Activated CD4-positive, alpha-beta T cell treated with anti-CD3 and anti-CD28 coated beads, Interleukin-2, amount 10 ng/mL, durations not matched to agents 7 days and 5 days (primary cell): ENCODE data around the gene COL8A2. TPM values are rescaled to one million over a fixed set of nuclear protein-coding genes. Genes with fewer than 3 reads are reported as not detected.
"Not testable (repeated sequence)": the region's sequence is repeated elsewhere in the genome, so short reads cannot be mapped to it uniquely, and the experiment has no call there.

Experiments
- CTCF ChIA-PET: fragments of 350-600 bp; sonication (Branson Sonifier 250); formaldehyde crosslinking; loops from one replicate; lab custom pipeline; 2021; ENCODE audit warnings: antibody characterized with exemption; lab: Charles Lee
- POLR2A ChIA-PET: fragments of 350-600 bp; sonication (Branson Sonifier 250); formaldehyde crosslinking; loops from one replicate; lab custom pipeline; 2021; ENCODE audit warnings: antibody characterized with exemption; lab: Charles Lee
- DNase-seq: peaks from one replicate; pipeline ENCODE4 v3.0.0-alpha.2; 2020
- H3K27ac Mint-ChIP-seq: one replicate; pipeline ENCODE4 v1.8.0; 2021; ENCODE audit warnings: mild to moderate bottlenecking, moderate library complexity, mixed read lengths
- H3K27me3 Mint-ChIP-seq: one replicate; pipeline ENCODE4 v1.8.0; 2021; ENCODE audit warnings: mixed read lengths
- H3K36me3 Mint-ChIP-seq: one replicate; pipeline ENCODE4 v1.8.0; 2021; ENCODE audit warnings: low read depth, mixed read lengths
- H3K4me1 Mint-ChIP-seq: one replicate; pipeline ENCODE4 v1.8.0; 2021; ENCODE audit warnings: mixed read lengths
- H3K4me3 Mint-ChIP-seq: one replicate; pipeline ENCODE4 v1.8.0; 2021; ENCODE audit warnings: mild to moderate bottlenecking, moderate library complexity, mixed read lengths
- H3K9me3 Mint-ChIP-seq: one replicate; pipeline ENCODE4 v1.8.0; 2021; ENCODE audit warnings: mixed read lengths
- total RNA-seq, 2 experiments: library from RNA; stranded (reverse); gene quantifications; one replicate each; pipeline ENCODE4 v1.2.3, GENCODE V29; 2021

The COL8A2 gene
- total RNA-seq, 2 experiments from 2014 or later = not detected

- H3K27ac Mint-ChIP-seq = peak overlapping the region; percentile 96
- H3K27me3 Mint-ChIP-seq = no peaks in the 10 kb centered on the region
- ChIA-PET POLR2A (interaction anchor here (0.8 kb wide), 1 partner anchor 21 kb away, joined by 3 read pairs; no protein-coding TSS in a partner anchor), CTCF (interaction anchor here (1.4 to 6.1 kb wide), 4 partner anchors 8 to 61 kb away, joined by 3 to 85 read pairs (median 10); partner anchors contain the start of genes THRAP3 and TRAPPC3)
- no peaks in the 10 kb centered on the region for H3K9me3 Mint-ChIP-seq
- H3K4me1 Mint-ChIP-seq = peaks cover 78% of the 10 kb centered on the region
- H3K36me3 Mint-ChIP-seq = peaks cover 66% of the 10 kb centered on the region
- no peak for DNase-seq
- H3K4me3 Mint-ChIP-seq = peak overlapping the region; percentile 79
Observed at GRCh38 chr1:36162680-36163239, 37.7 kb upstream of the COL8A2 start.

DNA sequence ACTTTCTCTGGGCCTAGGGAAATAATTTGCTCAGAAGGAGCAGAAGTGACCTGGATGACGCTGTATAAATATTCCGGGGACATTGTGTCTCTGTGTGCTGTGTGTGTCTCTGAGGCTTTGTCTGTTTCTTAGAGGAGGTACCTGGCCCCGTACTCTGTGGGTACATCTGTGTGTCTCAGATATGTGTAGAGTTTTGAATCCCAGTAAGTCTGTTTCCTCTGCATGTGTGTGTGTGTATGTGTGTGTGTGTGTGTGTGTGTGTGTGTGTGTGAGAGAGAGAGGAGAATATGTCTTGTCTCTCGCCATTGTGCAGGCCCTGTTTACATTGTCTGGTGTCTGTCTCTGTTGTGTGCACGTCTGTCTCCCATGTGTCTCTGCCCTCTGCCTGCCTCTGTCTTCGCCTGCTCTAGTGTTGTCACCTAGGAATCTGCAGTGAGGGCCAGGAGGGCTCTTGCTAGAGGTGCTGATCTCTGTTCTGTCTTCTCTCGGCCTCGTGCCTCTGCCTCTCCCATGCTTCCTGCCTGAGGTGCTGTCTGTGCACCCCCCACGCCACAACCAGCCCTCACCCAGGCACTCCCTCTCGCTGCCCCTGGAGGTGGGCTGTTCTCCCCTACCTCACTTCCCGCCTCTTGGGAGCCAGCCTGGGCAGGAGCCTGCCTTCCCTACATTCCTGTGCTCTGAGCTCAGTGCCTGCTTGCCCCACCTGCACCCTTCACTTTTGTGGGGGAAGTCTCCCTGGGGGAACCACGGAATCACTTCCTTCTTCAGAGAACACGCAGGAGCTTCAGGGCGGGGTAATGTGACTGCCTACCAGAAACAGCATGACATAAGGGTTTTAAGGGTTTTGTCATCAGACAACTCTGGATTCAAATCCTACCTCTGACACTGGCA lies 36.9 kb upstream of the COL8A2 start:
- Mint-ChIP-seq H3K27me3 (no peaks in the 10 kb centered on the region), H3K36me3 (peaks cover 70% of the 10 kb centered on the region), H3K4me3 (peak overlapping the region; percentile 79), H3K9me3 (no peaks in the 10 kb centered on the region), H3K4me1 (peaks cover 77% of the 10 kb centered on the region), H3K27ac (peak overlapping the region; percentile 96)
- POLR2A ChIA-PET = interaction anchor here (0.8 to 1.3 kb wide), 2 partner anchors 12 to 162 kb away, joined by 3 to 5 read pairs; partner anchors contain the start of gene TRAPPC3
- DNase-seq = peak; percentile 63
- CTCF ChIA-PET = interaction anchor here (0.6 to 6.1 kb wide), 10 partner anchors 9 to 293 kb away, joined by 3 to 85 read pairs (median 4); partner anchors contain the start of gene TRAPPC3

DNA sequence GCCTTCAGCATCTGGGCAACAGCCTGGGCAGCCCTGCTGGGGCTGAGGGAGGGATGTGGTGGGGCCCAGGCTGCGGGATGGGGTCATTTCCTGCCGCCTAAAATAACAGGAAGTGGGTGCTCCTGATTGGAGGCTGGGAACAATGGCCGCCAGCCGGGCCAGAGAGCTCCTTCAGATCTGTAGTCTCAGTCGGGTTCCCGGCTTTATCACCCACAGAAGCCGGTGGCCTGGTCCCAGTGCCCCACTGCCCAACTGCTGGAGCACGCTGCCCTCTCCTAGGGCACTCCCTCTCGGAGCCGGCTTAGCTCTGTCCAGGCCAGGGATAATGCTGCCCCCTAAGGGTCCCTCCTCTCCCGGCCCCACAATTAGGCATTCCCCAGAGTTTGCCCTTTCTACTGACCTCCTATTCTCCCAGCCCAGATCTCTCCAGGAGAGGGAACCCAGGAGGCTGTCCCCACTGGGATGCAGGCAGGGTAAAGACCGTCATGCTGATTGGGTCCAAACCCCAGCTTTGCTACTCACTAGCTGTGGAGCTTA lies 36.0 kb upstream of the COL8A2 start:
- POLR2A ChIA-PET = interaction anchor here (0.5 to 1.5 kb wide), 4 partner anchors 11 to 226 kb away, joined by 3 to 5 read pairs (median 4); partner anchors contain the start of gene TRAPPC3
- Mint-ChIP-seq H3K9me3 (no peaks in the 10 kb centered on the region), H3K4me3 (peak overlapping the region; percentile 79), H3K27ac (peak overlapping the region; percentile 96), H3K4me1 (peaks cover 70% of the 10 kb centered on the region), H3K36me3 (peaks cover 68% of the 10 kb centered on the region), H3K27me3 (no peaks in the 10 kb centered on the region)
- CTCF ChIA-PET = interaction anchor here (0.6 to 6.1 kb wide), 15 partner anchors 8 to 292 kb away, joined by 3 to 85 read pairs (median 3); partner anchors contain the start of genes THRAP3 and TRAPPC3
- DNase-seq = peak; percentile 79

DNA sequence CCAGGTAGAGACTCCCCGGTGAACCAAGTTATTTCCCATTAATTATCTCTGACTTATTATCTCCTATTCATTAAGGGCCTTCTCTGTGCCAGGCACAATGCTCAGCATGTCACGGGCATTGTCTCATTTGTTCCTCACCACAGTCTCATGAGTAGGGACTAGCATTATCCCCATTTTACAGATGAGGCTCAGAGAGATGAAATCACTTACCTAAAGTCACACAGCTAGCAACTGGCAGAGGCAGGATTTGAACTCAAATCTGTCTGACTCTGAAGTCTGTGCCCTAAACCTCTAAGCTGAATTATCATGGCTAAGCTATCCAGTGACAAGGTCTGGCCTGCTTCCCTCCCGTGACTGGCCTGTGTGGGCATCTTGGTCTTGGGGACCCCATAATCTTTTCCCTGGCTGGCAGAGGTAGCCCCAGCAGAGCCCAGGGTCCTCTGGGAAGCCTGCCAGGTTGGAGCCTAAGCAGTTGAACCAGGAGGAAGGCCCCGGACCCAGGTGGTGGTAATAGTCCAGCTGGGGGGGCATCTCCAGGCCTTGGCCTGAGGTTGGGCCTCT lies 35.4 kb upstream of the COL8A2 start:
- Mint-ChIP-seq H3K27ac (peak overlapping the region; percentile 96), H3K36me3 (peaks cover 68% of the 10 kb centered on the region), H3K4me3 (peak overlapping the region; percentile 79), H3K9me3 (no peaks in the 10 kb centered on the region), H3K27me3 (no peaks in the 10 kb centered on the region), H3K4me1 (peaks cover 68% of the 10 kb centered on the region)
- CTCF ChIA-PET = interaction anchor here (0.7 to 6.1 kb wide), 10 partner anchors 9 to 84 kb away, joined by 3 to 85 read pairs (median 4); partner anchors contain the start of genes THRAP3 and TRAPPC3
- POLR2A ChIA-PET = interaction anchor here (0.5 to 1.5 kb wide), 3 partner anchors 11 to 227 kb away, joined by 3 to 5 read pairs (median 4); partner anchors contain the start of gene TRAPPC3
- no peak for DNase-seq

GRCh38 chr1:36159614-36160387 lies 34.8 kb upstream of the COL8A2 start:
- Mint-ChIP-seq H3K27ac (peak overlapping the region; percentile 96), H3K4me1 (peaks cover 73% of the 10 kb centered on the region), H3K9me3 (no peaks in the 10 kb centered on the region), H3K4me3 (peak overlapping the region; percentile 79), H3K27me3 (no peaks in the 10 kb centered on the region), H3K36me3 (peaks cover 69% of the 10 kb centered on the region)
- POLR2A ChIA-PET = interaction anchor here (1.5 kb wide), 1 partner anchor 227 kb away, joined by 4 read pairs; no protein-coding TSS in a partner anchor
- no peak for DNase-seq
- CTCF ChIA-PET = interaction anchor here (0.6 to 6.1 kb wide), 8 partner anchors 9 to 138 kb away, joined by 3 to 85 read pairs (median 5); partner anchors contain the start of genes THRAP3 and TRAPPC3

GRCh38 chr1:36158827-36159252 lies 33.8 kb upstream of the COL8A2 start:
- H3K27me3 Mint-ChIP-seq, H3K9me3 Mint-ChIP-seq, POLR2A ChIA-PET, DNase-seq: not testable (repeated sequence)
- peaks cover 73% of the 10 kb centered on the region for H3K4me1 Mint-ChIP-seq
- H3K4me3 Mint-ChIP-seq = peak overlapping the region; percentile 91
- peak overlapping the region; percentile 96 for H3K27ac Mint-ChIP-seq
- CTCF ChIA-PET = interaction anchor here (2.6 to 6.1 kb wide), 2 partner anchors 9 to 29 kb away, joined by 20 to 85 read pairs; partner anchors contain the start of gene TRAPPC3
- H3K36me3 Mint-ChIP-seq = peaks cover 64% of the 10 kb centered on the region

GRCh38 chr1:36157973-36158826 lies 33.2 kb upstream of the COL8A2 start:
- Mint-ChIP-seq H3K27ac (peak overlapping the region; percentile 92), H3K4me1 (peaks cover 76% of the 10 kb centered on the region), H3K36me3 (peaks cover 62% of the 10 kb centered on the region), H3K9me3 (no peaks in the 10 kb centered on the region), H3K4me3 (peak overlapping the region; percentile 91), H3K27me3 (no peaks in the 10 kb centered on the region)
- CTCF ChIA-PET = interaction anchor here (1.3 to 6.1 kb wide), 2 partner anchors 8 kb away, joined by 4 to 85 read pairs; partner anchors contain the start of gene TRAPPC3
- DNase-seq = no peak
- POLR2A ChIA-PET = no interaction called here

DNA sequence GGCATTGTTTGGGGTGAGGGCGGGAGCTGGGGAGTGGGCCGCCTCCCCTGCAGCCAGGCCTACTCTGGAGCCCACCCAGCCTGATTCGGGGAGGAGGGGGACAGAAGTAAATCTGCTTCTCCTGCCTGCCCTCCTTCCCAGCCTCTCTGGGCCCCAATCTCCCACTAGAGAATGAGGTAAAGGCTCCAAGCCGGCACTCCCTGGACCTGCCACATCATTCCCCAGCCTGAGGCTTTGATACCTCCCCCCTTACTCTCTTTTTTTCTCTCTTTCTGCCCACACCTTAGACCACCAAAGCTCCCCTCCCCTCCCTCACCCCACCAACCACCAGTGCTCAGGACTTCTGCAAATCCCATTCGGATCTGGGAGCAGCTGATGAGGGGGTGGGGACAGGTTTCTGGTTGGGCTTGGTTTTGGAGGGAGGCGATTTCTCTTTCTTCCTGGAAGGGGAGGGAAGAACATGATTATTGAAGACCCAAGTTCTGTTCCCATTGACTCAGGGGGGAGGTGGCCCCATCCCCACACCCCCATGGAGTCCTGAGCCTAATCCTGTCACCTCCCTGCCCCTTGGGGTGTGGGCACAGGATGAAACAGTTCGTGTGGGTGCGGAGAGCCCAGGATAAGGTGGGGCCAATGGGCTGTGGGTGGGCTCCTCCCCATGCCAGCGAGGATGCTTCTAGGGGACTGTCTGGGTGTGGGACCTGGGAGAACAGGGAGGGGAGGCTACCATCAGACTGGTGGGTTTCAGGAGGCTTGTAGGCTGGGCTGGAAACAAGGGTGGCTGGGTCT lies 32.3 kb upstream of the COL8A2 start:
- Mint-ChIP-seq H3K9me3 (no peaks in the 10 kb centered on the region), H3K27me3 (no peaks in the 10 kb centered on the region), H3K27ac (peak overlapping the region; percentile 92), H3K36me3 (peaks cover 54% of the 10 kb centered on the region), H3K4me3 (peak overlapping the region; percentile 91), H3K4me1 (peaks cover 74% of the 10 kb centered on the region)
- ChIA-PET CTCF (interaction anchor here (1.3 to 1.5 kb wide), 2 partner anchors 9 to 132 kb away, joined by 3 to 4 read pairs; no protein-coding TSS in a partner anchor), POLR2A (interaction anchor here (0.5 kb wide), 1 partner anchor 83 kb away, joined by 5 read pairs; no protein-coding TSS in a partner anchor)
- no peak for DNase-seq

GRCh38 chr1:36156329-36157114 lies 31.5 kb upstream of the COL8A2 start:
- Mint-ChIP-seq H3K4me1 (peaks cover 74% of the 10 kb centered on the region), H3K27ac (peak overlapping the region; percentile 92), H3K4me3 (peak overlapping the region; percentile 91), H3K36me3 (peaks cover 46% of the 10 kb centered on the region), H3K27me3 (no peaks in the 10 kb centered on the region), H3K9me3 (no peaks in the 10 kb centered on the region)
- peak; percentile 75 for DNase-seq
- ChIA-PET POLR2A (interaction anchor here (0.5 kb wide), 1 partner anchor 84 kb away, joined by 5 read pairs; no protein-coding TSS in a partner anchor), CTCF (interaction anchor here (0.5 to 2.4 kb wide), 5 partner anchors 9 to 133 kb away, joined by 3 to 9 read pairs (median 4); no protein-coding TSS in a partner anchor)
